Prostate gland (tissue), 2 donors: Measurements from ENCODE around the gene GFRA1.

Experiments
- CTCF ChIP-seq, 4 experiments: fragments of 200-600 bp in 2 of 4; fragments of 450-650 bp in 2 of 4; sonication (generic) in 2 of 4; IDR thresholded peaks; 1 replicate in 3 of 4; 2 replicates in 1 of 4; pipeline ENCODE4 v1.5.1; 2016 to 2019; ENCODE audit warnings: antibody characterized with exemption in 4 of 4, mild to moderate bottlenecking in 2 of 4, moderate library complexity in 2 of 4
- POLR2A ChIP-seq: fragments of 450-650 bp; IDR thresholded peaks from one replicate; pipeline ENCODE4 v1.6.1; 2016; ENCODE audit warnings: antibody characterized with exemption, mild to moderate bottlenecking
- POLR2AphosphoS5 ChIP-seq: sonication (generic); formaldehyde crosslinking; IDR thresholded peaks from one replicate; pipeline ENCODE4 v1.6.1; 2017; ENCODE audit warnings: antibody characterized with exemption

DNA sequence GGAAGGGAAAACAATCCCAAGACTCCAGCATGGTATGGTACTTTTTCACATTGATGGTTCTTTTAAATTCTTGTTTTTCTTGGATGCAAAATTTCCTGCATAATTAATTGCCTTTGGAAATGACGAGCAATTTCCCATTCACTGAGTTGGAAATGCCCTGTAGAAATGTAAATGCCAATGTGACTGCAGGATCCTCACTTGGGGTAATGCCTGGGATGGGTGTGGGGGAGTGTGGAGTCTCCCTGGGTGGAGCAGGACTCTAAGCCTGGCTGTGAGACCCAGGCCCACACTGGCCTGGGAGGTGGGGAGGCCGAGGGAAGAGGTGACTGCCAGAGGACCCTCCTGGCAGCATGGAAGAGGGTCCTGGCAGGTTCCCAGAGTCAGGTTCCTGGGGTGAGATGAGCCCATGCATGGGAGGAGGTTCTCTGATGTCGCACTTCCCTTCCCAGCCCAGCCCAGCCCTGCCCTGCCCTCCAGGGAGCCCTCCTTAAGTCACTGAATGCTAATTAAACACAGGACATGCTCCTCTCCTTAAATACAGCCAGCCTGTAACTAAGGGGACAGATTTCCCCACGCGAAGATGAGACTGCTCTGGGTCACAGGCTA lies 157.9 kb downstream of the GFRA1 start:
- TF ChIP-seq CTCF (IDR thresholded peaks at IDR 0.05) (no peak), POLR2A (no peak), POLR2AphosphoS5 (no peak)
